Measurements from ENCODE around the gene FRAS1.

GRCh38 chr4:78459327-78459726 is 402.2 kb downstream of the FRAS1 start:
- no peak for TF ChIP-seq TCF7L2 (IDR thresholded peaks at IDR 0.05; ENCODE audit: low read depth, low read length)
- TF ChIP-seq REST (IDR thresholded peaks at IDR 0.05; ENCODE audit: insufficient read depth in 1 of 2, low read depth in 2 of 2, low read length in 1 of 2) = no peak
- no peak for TF ChIP-seq CTCF (IDR thresholded peaks at IDR 0.05)
- no peak for TF ChIP-seq POLR2AphosphoS5 (IDR thresholded peaks at IDR 0.05; ENCODE audit: low read depth, low read length)
- no peak for TF ChIP-seq SIN3A (IDR thresholded peaks at IDR 0.05; ENCODE audit: borderline replicate concordance, insufficient read depth, low read depth, low read length)

Data from Panc1 (cell line).